GM12864 (cell line): Measurements from ENCODE around the gene PAEP.

Experiments used
- DNase-seq: peaks from one replicate; pipeline ENCODE4 v3.0.0-alpha.2; 2011; ENCODE audit warnings: low read depth
- H3K4me3 ChIP-seq: 2 replicates; pipeline ENCODE4 v1.5.1; 2011; ENCODE audit warnings: mild to moderate bottlenecking, low read depth, low read length, control low read depth
- CTCF ChIP-seq: IDR thresholded peaks from 2 replicates; pipeline ENCODE4 v1.5.1; 2011; ENCODE audit warnings: low read depth, mild to moderate bottlenecking, moderate library complexity, low read length, control low read depth, inconsistent platforms; ENCODE audit errors: missing control alignments

PAEP gene

GRCh38 chr9:135575995-135576631 is 14.6 kb downstream of the PAEP start:
- H3K4me3 ChIP-seq = no peak overlapping the region

GRCh38 chr9:135577256-135577655 is 15.7 kb downstream of the PAEP start:
- TF ChIP-seq CTCF = no peak
- no peak overlapping the region for H3K4me3 ChIP-seq
- no peak for DNase-seq

More at GRCh38 chr9:135575995-135576631, 14.6 kb downstream of the PAEP start:
- DNase-seq = no peak
- TF ChIP-seq CTCF = no peak

- H3K4me3 ChIP-seq = no peak overlapping the region
- no peak for DNase-seq
- no peak for TF ChIP-seq CTCF
These were observed 17.8 kb downstream of the PAEP start for GRCh38 chr9:135579356-135579755.

GRCh38 chr9:135579889-135580660 is 18.5 kb downstream of the PAEP start:
- H3K4me3 ChIP-seq = no peak overlapping the region
- no peak for DNase-seq
- no peak for TF ChIP-seq CTCF

GRCh38 chr9:135580664-135581380 is 19.3 kb downstream of the PAEP start:
- DNase-seq = no peak
- no peak overlapping the region for H3K4me3 ChIP-seq
- TF ChIP-seq CTCF = no peak

GRCh38 chr9:135581636-135582426 is 20.3 kb downstream of the PAEP start:
- no peak for DNase-seq
- H3K4me3 ChIP-seq = no peak overlapping the region
- TF ChIP-seq CTCF = no peak
